Neutrophil (primary cell): ENCODE measurements around the gene PDE9A.

ENCODE experiments used
- H3K27ac ChIP-seq: fragments of 200-600 bp; sonication (generic); 2 replicates; pipeline ENCODE4 v1.5.1; 2016; ENCODE audit warnings: mild to moderate bottlenecking, moderate library complexity
- H3K27me3 ChIP-seq: fragments of 200-600 bp; sonication (generic); 2 replicates; pipeline ENCODE4 v1.6.0; 2016; ENCODE audit warnings: mild to moderate bottlenecking
- H3K36me3 ChIP-seq: fragments of 200-600 bp; sonication (generic); 2 replicates; pipeline ENCODE4 v1.5.1; 2017
- H3K4me1 ChIP-seq, 2 experiments: fragments of 200-600 bp in 1 of 2; sonication (generic) in 1 of 2; 1 replicate in 1 of 2; 2 replicates in 1 of 2; pipeline versions ENCODE4 v1.5.1 to v1.6.1; 2013 to 2016; ENCODE audit warnings: low read depth in 1 of 2, low read length in 1 of 2, mild to moderate bottlenecking in 1 of 2, moderate library complexity in 1 of 2; ENCODE audit not compliant: control insufficient read depth in 1 of 2, insufficient read depth in 1 of 2
- H3K4me3 ChIP-seq, 2 experiments: fragments of 200-600 bp in 1 of 2; sonication (generic) in 1 of 2; 1 replicate in 1 of 2; 2 replicates in 1 of 2; pipeline ENCODE4 v1.5.1; 2013 to 2016; ENCODE audit warnings: low read depth in 1 of 2, low read length in 1 of 2, mild to moderate bottlenecking in 1 of 2, moderate library complexity in 1 of 2
- H3K9me3 ChIP-seq: fragments of 200-600 bp; sonication (generic); 2 replicates; pipeline ENCODE4 v1.5.1; 2016
- CTCF ChIP-seq: fragments of 200-600 bp; sonication (generic); IDR thresholded peaks from 2 replicates; pipeline ENCODE4 v1.5.1; 2016; ENCODE audit warnings: antibody characterized with exemption

Gene PDE9A

GRCh38 chr21:42629933-42630589 lies 23.4 kb upstream of the PDE9A start:
- H3K4me3 ChIP-seq: no peak overlapping the region
- H3K36me3 ChIP-seq: no peaks in the 10 kb centered on the region
- H3K4me1 ChIP-seq: no peaks in the 10 kb centered on the region
- no peak for TF ChIP-seq CTCF
- H3K27ac ChIP-seq: no peak overlapping the region
- H3K9me3 ChIP-seq: no peaks in the 10 kb centered on the region
- H3K27me3 ChIP-seq: peaks cover 27% of the 10 kb centered on the region

GRCh38 chr21:42630626-42631025 lies 22.8 kb upstream of the PDE9A start:
- Histone ChIP-seq H3K9me3 (no peaks in the 10 kb centered on the region), H3K27ac (no peak overlapping the region), H3K4me1 (no peaks in the 10 kb centered on the region), H3K4me3 (no peak overlapping the region), H3K27me3 (peaks cover 21% of the 10 kb centered on the region), H3K36me3 (no peaks in the 10 kb centered on the region)
- TF ChIP-seq CTCF: no peak

GRCh38 chr21:42631142-42631541 lies 22.3 kb upstream of the PDE9A start:
- Histone ChIP-seq H3K4me3 (no peak overlapping the region), H3K4me1 (no peaks in the 10 kb centered on the region), H3K27ac (no peak overlapping the region), H3K36me3 (no peaks in the 10 kb centered on the region), H3K27me3 (peaks cover 19% of the 10 kb centered on the region), H3K9me3 (no peaks in the 10 kb centered on the region)
- TF ChIP-seq CTCF: no peak

- H3K27me3 ChIP-seq: peaks cover 18% of the 10 kb centered on the region
- no peak overlapping the region for H3K4me3 ChIP-seq
- H3K36me3 ChIP-seq: no peaks in the 10 kb centered on the region
- TF ChIP-seq CTCF: no peak
- peaks cover 0 to 4% of the 10 kb centered on the region in 2 experiments for H3K4me1 ChIP-seq
- no peak overlapping the region for H3K27ac ChIP-seq
- H3K9me3 ChIP-seq: no peaks in the 10 kb centered on the region
These were observed 21.1 kb upstream of the PDE9A start for GRCh38 chr21:42632336-42632751.

GRCh38 chr21:42632771-42633690 lies 20.4 kb upstream of the PDE9A start:
- Histone ChIP-seq H3K4me1 (peaks cover 0 to 4% of the 10 kb centered on the region in 2 experiments), H3K4me3 (no peak overlapping the region), H3K27me3 (peaks cover 12% of the 10 kb centered on the region), H3K9me3 (no peaks in the 10 kb centered on the region), H3K36me3 (no peaks in the 10 kb centered on the region), H3K27ac (no peak overlapping the region)
- no peak for TF ChIP-seq CTCF
